ENCODE data around the gene SIM2. TPM values are rescaled to one million over a fixed set of nuclear protein-coding genes. Genes with fewer than 3 reads are reported as not detected.

Gene SIM2
- total and polyA plus RNA-seq, 9 donors: 4.7 to 13.3 (median 11.6) TPM

- no peaks in the 10 kb centered on the region for H3K9me3 ChIP-seq (replicated peaks; ENCODE audit: control insufficient read depth, low read depth, low read length)
- peaks cover 15% of the 10 kb centered on the region for H3K27me3 ChIP-seq (ENCODE audit: control insufficient read depth, insufficient read depth, low read length)
- WGBS (ENCODE audit: insufficient coverage): 42% methylated on average over 2 of the region's 3 CpGs
- no peak overlapping the region for H3K4me3 ChIP-seq (ENCODE audit: low read length)
- no peak overlapping the region for H3K27ac ChIP-seq (ENCODE audit: low read length)
- peaks cover 1% of the 10 kb centered on the region for H3K4me1 ChIP-seq (ENCODE audit: control insufficient read depth, insufficient read depth, low read length)
- DNase-seq: no peak
- no peaks in the 10 kb centered on the region for H3K36me3 ChIP-seq (ENCODE audit: control insufficient read depth, insufficient read depth, low read length)
These were observed 25.7 kb downstream of the SIM2 start for GRCh38 chr21:36724660-36725059.

GRCh38 chr21:36725793-36726386, 27.0 kb downstream of the SIM2 start:
- H3K4me1 ChIP-seq (ENCODE audit: control insufficient read depth, insufficient read depth, low read length): no peaks in the 10 kb centered on the region
- 89% methylated on average over 9 of the region's 12 CpGs for WGBS (ENCODE audit: insufficient coverage)
- H3K27me3 ChIP-seq (ENCODE audit: control insufficient read depth, insufficient read depth, low read length): peaks cover 17% of the 10 kb centered on the region
- no peaks in the 10 kb centered on the region for H3K9me3 ChIP-seq (replicated peaks; ENCODE audit: control insufficient read depth, low read depth, low read length)
- H3K36me3 ChIP-seq (ENCODE audit: control insufficient read depth, insufficient read depth, low read length): no peaks in the 10 kb centered on the region
- no peak for DNase-seq
- H3K4me3 ChIP-seq (ENCODE audit: low read length): no peak overlapping the region
- no peak overlapping the region for H3K27ac ChIP-seq (ENCODE audit: low read length)

GRCh38 chr21:36727866-36728265, 29.0 kb downstream of the SIM2 start:
- no peaks in the 10 kb centered on the region for H3K36me3 ChIP-seq (ENCODE audit: control insufficient read depth, insufficient read depth, low read length)
- H3K4me1 ChIP-seq (ENCODE audit: control insufficient read depth, insufficient read depth, low read length): no peaks in the 10 kb centered on the region
- H3K9me3 ChIP-seq (replicated peaks; ENCODE audit: control insufficient read depth, low read depth, low read length): no peaks in the 10 kb centered on the region
- no peak overlapping the region for H3K4me3 ChIP-seq (ENCODE audit: low read length)
- WGBS (ENCODE audit: insufficient coverage): 71% methylated on average over 6 of the region's 6 CpGs
- peaks cover 17% of the 10 kb centered on the region for H3K27me3 ChIP-seq (ENCODE audit: control insufficient read depth, insufficient read depth, low read length)
- no peak overlapping the region for H3K27ac ChIP-seq (ENCODE audit: low read length)
- DNase-seq: no peak

GRCh38 chr21:36728371-36729111, 29.6 kb downstream of the SIM2 start:
- Histone ChIP-seq H3K4me3 (ENCODE audit: low read length) (no peak overlapping the region), H3K27me3 (ENCODE audit: control insufficient read depth, insufficient read depth, low read length) (peaks cover 13% of the 10 kb centered on the region), H3K27ac (ENCODE audit: low read length) (no peak overlapping the region), H3K4me1 (ENCODE audit: control insufficient read depth, insufficient read depth, low read length) (no peaks in the 10 kb centered on the region), H3K36me3 (ENCODE audit: control insufficient read depth, insufficient read depth, low read length) (no peaks in the 10 kb centered on the region), H3K9me3 (replicated peaks; ENCODE audit: control insufficient read depth, low read depth, low read length) (no peaks in the 10 kb centered on the region)
- no peak for DNase-seq
- 89% methylated on average over 3 of the region's 14 CpGs for WGBS (ENCODE audit: insufficient coverage)

- Histone ChIP-seq H3K4me3 (ENCODE audit: low read length) (no peak overlapping the region), H3K27ac (ENCODE audit: low read length) (no peak overlapping the region), H3K27me3 (ENCODE audit: control insufficient read depth, insufficient read depth, low read length) (peaks cover 13% of the 10 kb centered on the region), H3K4me1 (ENCODE audit: control insufficient read depth, insufficient read depth, low read length) (no peaks in the 10 kb centered on the region), H3K9me3 (replicated peaks; ENCODE audit: control insufficient read depth, low read depth, low read length) (no peaks in the 10 kb centered on the region), H3K36me3 (ENCODE audit: control insufficient read depth, insufficient read depth, low read length) (no peaks in the 10 kb centered on the region)
- 65% methylated on average over 10 of the region's 18 CpGs for WGBS (ENCODE audit: insufficient coverage)
- no peak for DNase-seq
These were observed 30.5 kb downstream of the SIM2 start for GRCh38 chr21:36729310-36729970.

GRCh38 chr21:36730291-36731281, 31.7 kb downstream of the SIM2 start:
- DNase-seq: no peak
- Histone ChIP-seq H3K27me3 (ENCODE audit: control insufficient read depth, insufficient read depth, low read length) (peaks cover 13% of the 10 kb centered on the region), H3K4me3 (ENCODE audit: low read length) (no peak overlapping the region), H3K36me3 (ENCODE audit: control insufficient read depth, insufficient read depth, low read length) (no peaks in the 10 kb centered on the region), H3K4me1 (ENCODE audit: control insufficient read depth, insufficient read depth, low read length) (peaks cover 5% of the 10 kb centered on the region), H3K9me3 (replicated peaks; ENCODE audit: control insufficient read depth, low read depth, low read length) (no peaks in the 10 kb centered on the region), H3K27ac (ENCODE audit: low read length) (no peak overlapping the region)
- 85% methylated on average over 21 of the region's 30 CpGs for WGBS (ENCODE audit: insufficient coverage)

GRCh38 chr21:36732217-36732616, 33.3 kb downstream of the SIM2 start:
- WGBS (ENCODE audit: insufficient coverage): 70% methylated on average over 12 of the region's 14 CpGs
- Histone ChIP-seq H3K4me3 (ENCODE audit: low read length) (no peak overlapping the region), H3K36me3 (ENCODE audit: control insufficient read depth, insufficient read depth, low read length) (peaks cover 2% of the 10 kb centered on the region), H3K4me1 (ENCODE audit: control insufficient read depth, insufficient read depth, low read length) (peaks cover 11% of the 10 kb centered on the region), H3K9me3 (replicated peaks; ENCODE audit: control insufficient read depth, low read depth, low read length) (no peaks in the 10 kb centered on the region), H3K27me3 (ENCODE audit: control insufficient read depth, insufficient read depth, low read length) (peaks cover 13% of the 10 kb centered on the region), H3K27ac (ENCODE audit: low read length) (no peak overlapping the region)
- DNase-seq: no peak

- peaks cover 2% of the 10 kb centered on the region for H3K36me3 ChIP-seq (ENCODE audit: control insufficient read depth, insufficient read depth, low read length)
- H3K4me3 ChIP-seq (ENCODE audit: low read length): no peak overlapping the region
- no peak overlapping the region for H3K27ac ChIP-seq (ENCODE audit: low read length)
- H3K4me1 ChIP-seq (ENCODE audit: control insufficient read depth, insufficient read depth, low read length): peaks cover 11% of the 10 kb centered on the region
- peaks cover 13% of the 10 kb centered on the region for H3K27me3 ChIP-seq (ENCODE audit: control insufficient read depth, insufficient read depth, low read length)
- H3K9me3 ChIP-seq (replicated peaks; ENCODE audit: control insufficient read depth, low read depth, low read length): no peaks in the 10 kb centered on the region
- no peak for DNase-seq
- 86% methylated on average over 4 of the region's 7 CpGs for WGBS (ENCODE audit: insufficient coverage)
These were observed 33.8 kb downstream of the SIM2 start for GRCh38 chr21:36732761-36733160.

GRCh38 chr21:36733857-36734256, 34.9 kb downstream of the SIM2 start:
- Histone ChIP-seq H3K4me1 (ENCODE audit: control insufficient read depth, insufficient read depth, low read length) (peaks cover 11% of the 10 kb centered on the region), H3K36me3 (ENCODE audit: control insufficient read depth, insufficient read depth, low read length) (peaks cover 2% of the 10 kb centered on the region), H3K9me3 (replicated peaks; ENCODE audit: control insufficient read depth, low read depth, low read length) (no peaks in the 10 kb centered on the region), H3K4me3 (ENCODE audit: low read length) (no peak overlapping the region), H3K27ac (ENCODE audit: low read length) (no peak overlapping the region), H3K27me3 (ENCODE audit: control insufficient read depth, insufficient read depth, low read length) (peaks cover 13% of the 10 kb centered on the region)
- 100% methylated on average over 2 of the region's 6 CpGs for WGBS (ENCODE audit: insufficient coverage)
- no peak for DNase-seq
